Memory B cell (primary cell): Measurements from ENCODE around the gene HS6ST2.
"Not testable (repeated sequence)": the region's sequence is repeated elsewhere in the genome, so short reads cannot be mapped to it uniquely, and the experiment has no call there.

Source experiments
- ATAC-seq: fragments of 150-1000 bp; cut with Tn5 transposase; 2 replicates; pipeline ENCODE4 v1.10.0; 2021; ENCODE audit warnings: low read depth, mild to moderate bottlenecking, moderate library complexity
- DNase-seq, 2 donors: peaks; one replicate each; pipeline ENCODE4 v3.0.0; 2022; ENCODE audit warnings: low spot score in 2 of 2
- H3K27ac Mint-ChIP-seq: one replicate; pipeline ENCODE4 v1.8.0; 2022; ENCODE audit warnings: mild to moderate bottlenecking, moderate library complexity, mixed read lengths
- H3K27me3 Mint-ChIP-seq: one replicate; pipeline ENCODE4 v1.8.0; 2022; ENCODE audit warnings: mixed read lengths
- H3K36me3 Mint-ChIP-seq: one replicate; pipeline ENCODE4 v1.8.0; 2022; ENCODE audit warnings: mild to moderate bottlenecking, mixed read lengths
- H3K4me1 Mint-ChIP-seq: one replicate; pipeline ENCODE4 v1.8.0; 2022; ENCODE audit warnings: mixed read lengths
- H3K4me3 Mint-ChIP-seq: one replicate; pipeline ENCODE4 v1.8.0; 2022; ENCODE audit warnings: mild to moderate bottlenecking, moderate library complexity, mixed read lengths
- H3K9me3 Mint-ChIP-seq: one replicate; pipeline ENCODE4 v1.8.0; 2022; ENCODE audit warnings: mixed read lengths

HS6ST2 gene

GRCh38 chrX:132908891-132909290, 49.5 kb downstream of the HS6ST2 start:
- no peak overlapping the region for H3K27ac Mint-ChIP-seq
- no peaks in the 10 kb centered on the region for H3K36me3 Mint-ChIP-seq
- no peak overlapping the region for H3K4me3 Mint-ChIP-seq

GRCh38 chrX:132900633-132901293, 57.7 kb downstream of the HS6ST2 start:
- Mint-ChIP-seq H3K27me3 (peaks cover 2% of the 10 kb centered on the region), H3K36me3 (no peaks in the 10 kb centered on the region), H3K9me3 (no peaks in the 10 kb centered on the region), H3K4me1 (no peaks in the 10 kb centered on the region), H3K4me3 (no peak overlapping the region), H3K27ac (no peak overlapping the region)
- ATAC-seq (no peak), DNase-seq (no peak)

More at GRCh38 chrX:132908891-132909290, 49.5 kb downstream of the HS6ST2 start:
- ATAC-seq (no peak), DNase-seq (no peak)
- H3K27me3 Mint-ChIP-seq: no peaks in the 10 kb centered on the region
- peaks cover 3% of the 10 kb centered on the region for H3K9me3 Mint-ChIP-seq
- no peaks in the 10 kb centered on the region for H3K4me1 Mint-ChIP-seq

- DNase-seq: no peak
- H3K9me3 Mint-ChIP-seq: peaks cover 9% of the 10 kb centered on the region
- no peak overlapping the region for H3K27ac Mint-ChIP-seq
- no peaks in the 10 kb centered on the region for H3K4me1 Mint-ChIP-seq
- H3K27me3 Mint-ChIP-seq: peaks cover 2% of the 10 kb centered on the region
- H3K4me3 Mint-ChIP-seq: no peak overlapping the region
- H3K36me3 Mint-ChIP-seq: no peaks in the 10 kb centered on the region
- no peak for ATAC-seq
Measured at GRCh38 chrX:132887569-132887968, 70.9 kb downstream of the HS6ST2 start.

- no peaks in the 10 kb centered on the region for H3K4me1 Mint-ChIP-seq
- H3K9me3 Mint-ChIP-seq: peaks cover 4% of the 10 kb centered on the region
- no peak for ATAC-seq
- no peak for DNase-seq
- peaks cover 2% of the 10 kb centered on the region for H3K27me3 Mint-ChIP-seq
- H3K4me3 Mint-ChIP-seq: no peak overlapping the region
- no peak overlapping the region for H3K27ac Mint-ChIP-seq
- no peaks in the 10 kb centered on the region for H3K36me3 Mint-ChIP-seq
Measured at GRCh38 chrX:132883358-132883915, 75.0 kb downstream of the HS6ST2 start.

- H3K27me3 Mint-ChIP-seq, H3K4me1 Mint-ChIP-seq, DNase-seq, H3K27ac Mint-ChIP-seq, H3K36me3 Mint-ChIP-seq, ATAC-seq, H3K9me3 Mint-ChIP-seq, H3K4me3 Mint-ChIP-seq: not testable (repeated sequence)
Measured at GRCh38 chrX:132880753-132881152, 77.7 kb downstream of the HS6ST2 start.

- ATAC-seq (no peak), DNase-seq (no peak)
- Mint-ChIP-seq H3K36me3 (no peaks in the 10 kb centered on the region), H3K4me3 (no peak overlapping the region), H3K27me3 (no peaks in the 10 kb centered on the region), H3K4me1 (no peaks in the 10 kb centered on the region), H3K27ac (no peak overlapping the region), H3K9me3 (no peaks in the 10 kb centered on the region)
Measured at GRCh38 chrX:132877954-132878536, 80.4 kb downstream of the HS6ST2 start.

GRCh38 chrX:132876523-132877338, 81.7 kb downstream of the HS6ST2 start:
- Mint-ChIP-seq H3K36me3 (no peaks in the 10 kb centered on the region), H3K27me3 (no peaks in the 10 kb centered on the region), H3K4me3 (no peak overlapping the region), H3K4me1 (no peaks in the 10 kb centered on the region), H3K27ac (no peak overlapping the region), H3K9me3 (no peaks in the 10 kb centered on the region)
- no peak for DNase-seq
- no peak for ATAC-seq

- Mint-ChIP-seq H3K9me3 (no peaks in the 10 kb centered on the region), H3K27me3 (no peaks in the 10 kb centered on the region), H3K27ac (no peak overlapping the region), H3K4me3 (no peak overlapping the region), H3K36me3 (no peaks in the 10 kb centered on the region), H3K4me1 (no peaks in the 10 kb centered on the region)
- ATAC-seq (no peak), DNase-seq (no peak)
Measured at GRCh38 chrX:132875650-132876522, 82.5 kb downstream of the HS6ST2 start.

GRCh38 chrX:132862562-132862961, 95.9 kb downstream of the HS6ST2 start:
- no peak for ATAC-seq
- peaks cover 3% of the 10 kb centered on the region for H3K27me3 Mint-ChIP-seq
- no peaks in the 10 kb centered on the region for H3K4me1 Mint-ChIP-seq

GRCh38 chrX:132861076-132861475, 97.4 kb downstream of the HS6ST2 start:
- Mint-ChIP-seq H3K4me3 (no peak overlapping the region), H3K27ac (no peak overlapping the region), H3K9me3 (peaks cover 4% of the 10 kb centered on the region), H3K4me1 (no peaks in the 10 kb centered on the region), H3K27me3 (peaks cover 3% of the 10 kb centered on the region), H3K36me3 (no peaks in the 10 kb centered on the region)
- ATAC-seq (no peak), DNase-seq (no peak)

More at GRCh38 chrX:132862562-132862961, 95.9 kb downstream of the HS6ST2 start:
- Mint-ChIP-seq H3K27ac (no peak overlapping the region), H3K36me3 (no peaks in the 10 kb centered on the region), H3K9me3 (peaks cover 4% of the 10 kb centered on the region), H3K4me3 (no peak overlapping the region)
- no peak for DNase-seq

GRCh38 chrX:132860200-132860599, 98.2 kb downstream of the HS6ST2 start:
- Mint-ChIP-seq H3K4me3 (no peak overlapping the region), H3K4me1 (no peaks in the 10 kb centered on the region), H3K9me3 (peaks cover 4% of the 10 kb centered on the region), H3K27me3 (peaks cover 3% of the 10 kb centered on the region), H3K27ac (no peak overlapping the region), H3K36me3 (no peaks in the 10 kb centered on the region)
- DNase-seq (no peak), ATAC-seq (no peak)

- no peak for DNase-seq
- Mint-ChIP-seq H3K36me3 (no peaks in the 10 kb centered on the region), H3K27ac (no peak overlapping the region), H3K27me3 (no peaks in the 10 kb centered on the region), H3K9me3 (peaks cover 2% of the 10 kb centered on the region), H3K4me1 (no peaks in the 10 kb centered on the region), H3K4me3 (no peak overlapping the region)
- no peak for ATAC-seq
Measured at GRCh38 chrX:132858018-132858417, 100.4 kb downstream of the HS6ST2 start.

GRCh38 chrX:132855780-132856341, 102.6 kb downstream of the HS6ST2 start:
- no peak for ATAC-seq
- no peaks in the 10 kb centered on the region for H3K4me1 Mint-ChIP-seq
- no peaks in the 10 kb centered on the region for H3K27me3 Mint-ChIP-seq
- no peak overlapping the region for H3K27ac Mint-ChIP-seq
- no peak for DNase-seq
- no peak overlapping the region for H3K4me3 Mint-ChIP-seq
- H3K9me3 Mint-ChIP-seq: peaks cover 2% of the 10 kb centered on the region
- no peaks in the 10 kb centered on the region for H3K36me3 Mint-ChIP-seq
